GM21737 (cell line): ENCODE results near the gene LRMDA.

ENCODE experiments used
- ATAC-seq: cut with Tn5 transposase; IDR thresholded peaks from one replicate; pipeline ENCODE4 v1.9.1; 2021; ENCODE audit warnings: mild to moderate bottlenecking, moderate library complexity; ENCODE audit not compliant: unreplicated experiment

LRMDA gene

DNA sequence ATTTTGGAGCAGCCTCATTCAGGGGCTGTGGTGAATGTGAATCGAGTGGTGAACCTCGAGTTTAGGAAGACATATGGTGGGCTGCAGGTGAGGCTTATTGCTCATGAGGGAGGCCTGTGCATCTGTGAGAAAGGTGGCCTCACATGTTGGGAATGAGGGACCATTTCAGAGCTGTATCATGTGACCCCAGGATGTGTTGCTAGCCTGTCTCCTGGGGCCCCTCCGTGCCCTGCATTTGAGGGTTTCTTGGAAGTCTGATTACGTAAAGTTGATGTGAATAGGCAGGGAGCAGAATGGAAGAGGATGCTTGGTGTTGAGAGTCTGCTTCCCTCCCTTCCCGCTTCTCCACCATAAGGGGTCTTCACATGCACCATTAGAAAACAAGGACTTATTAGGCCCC is 569.1 kb downstream of the LRMDA start:
- ATAC-seq = no peak

DNA sequence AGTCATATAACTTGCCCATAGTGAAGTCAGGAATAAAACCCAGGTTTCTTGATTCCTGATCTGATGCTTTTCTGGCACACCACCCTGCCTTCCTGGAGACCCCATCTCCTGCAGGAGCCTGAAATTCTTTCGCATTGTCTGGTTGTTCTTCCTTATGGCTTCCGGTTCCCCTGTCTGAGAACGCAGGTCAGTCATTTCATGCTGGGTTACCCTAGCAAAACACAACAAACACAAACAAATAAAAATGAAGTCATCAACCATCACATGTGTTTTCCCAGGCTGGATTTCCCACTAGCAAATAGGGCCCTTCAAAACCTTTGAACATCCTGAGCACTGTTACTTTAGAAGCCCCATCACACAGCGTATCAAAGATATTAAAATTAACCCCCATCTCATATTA is 569.6 kb downstream of the LRMDA start:
- ATAC-seq = no peak

GRCh38 chr10:76001461-76001860 is 570.0 kb downstream of the LRMDA start:
- no peak for ATAC-seq

- no peak for ATAC-seq
Observed at GRCh38 chr10:76002262-76002854, 570.9 kb downstream of the LRMDA start.

DNA sequence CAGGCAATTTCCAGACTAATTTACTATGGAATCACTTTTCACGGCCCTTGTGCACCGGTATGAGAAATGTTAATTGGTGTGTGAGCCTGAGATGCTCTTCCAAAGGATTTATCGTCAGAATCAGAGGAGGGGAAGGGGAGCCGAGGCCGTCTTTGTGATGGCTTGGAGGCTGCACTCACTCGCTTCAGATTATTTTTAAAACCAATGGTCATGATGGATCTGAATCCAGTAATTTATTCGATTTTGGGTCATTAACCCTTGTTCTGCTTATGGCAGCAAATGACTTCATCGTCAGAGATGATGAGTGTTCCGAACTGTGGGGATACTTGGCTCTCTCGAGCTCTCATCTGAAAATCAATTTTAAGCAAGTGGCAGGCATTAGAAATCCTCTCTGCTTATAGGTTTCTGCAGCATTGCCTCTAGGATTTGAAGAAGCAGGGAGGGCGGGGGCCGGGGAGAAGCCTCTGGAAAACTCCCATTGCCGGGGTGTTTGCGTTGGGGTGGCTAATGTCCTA is 576.3 kb downstream of the LRMDA start:
- no peak for ATAC-seq

DNA sequence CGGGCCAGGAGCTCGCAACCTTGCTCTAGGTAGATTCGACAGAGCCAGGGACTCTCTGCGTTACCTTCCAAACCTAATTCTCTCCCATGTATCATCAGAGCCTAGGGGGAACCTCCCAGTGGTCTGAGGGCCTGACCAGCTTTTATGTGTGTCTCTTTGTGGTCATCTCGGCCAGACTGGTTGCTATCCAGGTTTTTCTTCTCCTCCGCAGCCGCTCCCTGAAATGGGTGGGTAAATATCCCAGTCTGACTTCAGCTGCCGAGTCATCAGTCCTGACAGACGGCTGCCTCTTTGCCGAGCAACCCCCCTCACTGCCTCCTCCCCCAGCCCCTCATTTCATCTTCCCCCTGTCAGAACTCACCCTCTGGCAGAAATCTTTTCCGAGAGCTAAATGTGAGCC is 578.1 kb downstream of the LRMDA start:
- no peak for ATAC-seq

DNA sequence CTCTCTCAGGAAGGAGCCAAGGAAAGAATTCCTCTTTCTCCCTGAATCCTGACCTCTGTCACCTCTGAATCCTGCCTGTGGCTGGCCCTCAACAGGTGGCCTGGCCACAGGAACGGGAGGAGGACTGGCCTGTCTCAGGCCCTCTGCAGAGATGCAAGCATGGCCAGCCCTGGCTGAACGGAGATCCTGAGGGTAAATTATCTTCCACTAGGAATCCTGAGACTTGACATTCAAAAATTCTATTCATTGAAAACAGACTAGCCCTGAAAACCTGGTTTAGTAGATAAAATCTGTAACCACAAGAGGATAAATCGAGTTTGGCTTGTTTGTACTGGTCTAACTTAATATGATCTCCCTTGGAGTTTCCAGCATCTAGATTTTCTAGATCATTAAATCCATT is 579.3 kb downstream of the LRMDA start:
- no peak for ATAC-seq

DNA sequence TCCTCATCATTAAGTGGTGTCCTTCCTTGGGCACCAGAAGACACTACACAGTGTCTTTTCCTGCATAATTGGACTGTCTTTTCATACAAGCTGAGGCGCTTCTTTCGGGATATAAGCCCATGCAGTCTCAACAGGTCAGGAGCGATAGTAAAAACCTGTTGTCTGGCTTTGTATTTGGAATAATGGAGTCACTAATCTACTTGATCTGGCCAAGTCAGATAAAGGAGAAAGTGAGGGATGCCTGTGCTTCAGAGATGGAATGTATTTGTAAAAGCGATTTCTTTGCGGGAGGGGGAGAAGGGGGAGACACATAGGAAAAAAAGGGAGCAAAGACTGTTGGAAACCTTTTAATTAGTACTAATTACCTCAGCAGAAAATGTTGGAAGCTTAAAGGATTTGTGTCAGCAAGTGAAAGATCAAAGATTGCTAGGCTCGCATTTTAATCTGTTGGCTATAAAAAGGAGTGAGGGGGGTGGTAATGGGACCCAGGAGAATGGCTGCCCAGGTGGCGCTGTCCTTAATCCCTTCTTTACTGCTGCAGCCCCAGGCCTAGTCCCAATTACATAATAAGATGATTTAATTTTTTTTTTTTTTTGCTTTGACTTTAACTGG is 581.4 kb downstream of the LRMDA start:
- no peak for ATAC-seq

- no peak for ATAC-seq
Observed at GRCh38 chr10:76015245-76015644, 583.8 kb downstream of the LRMDA start.

DNA sequence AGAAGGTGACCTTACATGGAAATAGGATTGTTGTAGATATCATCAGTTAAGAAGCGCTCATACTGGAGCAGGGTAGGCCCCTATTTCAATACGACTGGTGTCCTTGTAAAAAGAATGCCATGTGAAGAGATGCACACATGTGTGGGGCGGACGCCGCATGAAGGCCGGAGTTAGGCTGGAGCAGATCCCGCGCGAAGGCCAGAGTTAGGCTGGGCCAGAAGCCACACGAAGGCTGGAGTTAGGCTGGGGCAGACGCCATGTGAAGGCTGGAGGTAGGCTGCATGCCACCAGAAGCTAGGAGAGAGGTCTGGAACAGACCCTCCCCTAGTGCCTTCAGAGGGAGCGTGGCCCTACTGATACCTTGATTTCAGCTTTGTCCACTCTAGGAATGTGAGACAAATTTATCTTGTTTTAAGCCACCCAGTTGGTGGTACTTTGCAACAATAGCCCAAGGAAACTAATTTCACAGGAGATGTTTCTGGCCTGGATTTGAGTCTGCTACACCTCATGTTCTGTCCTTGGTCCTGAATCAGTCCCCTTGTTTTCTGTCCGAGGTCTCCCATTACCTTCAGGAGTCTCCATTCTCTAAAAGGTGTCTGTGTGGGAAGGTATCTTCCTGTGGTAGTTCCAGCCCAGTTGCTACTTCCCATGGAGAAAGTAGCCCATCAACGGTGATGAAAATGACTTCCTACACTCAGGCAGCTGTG is 585.8 kb downstream of the LRMDA start:
- ATAC-seq = no peak

DNA sequence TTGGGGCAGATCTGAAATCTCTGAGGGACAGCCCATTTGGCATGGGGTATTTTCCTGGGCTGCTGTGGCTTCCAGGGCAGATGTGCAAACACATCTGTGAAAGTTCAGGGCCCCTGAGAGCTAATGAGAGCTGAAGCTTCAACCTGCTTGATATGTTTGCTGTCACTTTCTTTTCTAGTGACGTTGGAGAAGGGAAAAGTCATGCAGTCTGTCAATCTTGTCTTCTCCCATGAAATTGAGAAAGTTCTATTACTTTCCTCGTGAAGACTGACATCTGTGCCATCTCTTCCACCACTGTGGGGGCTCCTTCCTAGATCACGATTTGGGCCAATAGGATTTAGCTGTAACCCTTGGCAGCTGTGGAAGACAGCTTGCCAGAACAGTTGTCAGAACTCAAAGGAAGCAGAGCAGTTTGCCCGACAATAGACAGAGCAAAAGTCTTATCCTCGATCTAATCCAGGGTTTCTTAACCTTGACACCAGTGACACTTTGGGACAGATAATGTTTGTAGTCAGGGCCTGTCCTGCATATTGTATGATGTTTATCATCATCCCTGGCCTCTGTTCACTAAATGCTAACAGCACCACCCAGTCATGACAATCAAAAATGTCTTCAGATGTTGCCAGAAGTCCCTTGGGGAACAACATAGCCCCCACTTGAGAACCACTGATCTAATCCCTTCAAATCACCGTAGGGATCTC is 586.5 kb downstream of the LRMDA start:
- ATAC-seq = no peak

DNA sequence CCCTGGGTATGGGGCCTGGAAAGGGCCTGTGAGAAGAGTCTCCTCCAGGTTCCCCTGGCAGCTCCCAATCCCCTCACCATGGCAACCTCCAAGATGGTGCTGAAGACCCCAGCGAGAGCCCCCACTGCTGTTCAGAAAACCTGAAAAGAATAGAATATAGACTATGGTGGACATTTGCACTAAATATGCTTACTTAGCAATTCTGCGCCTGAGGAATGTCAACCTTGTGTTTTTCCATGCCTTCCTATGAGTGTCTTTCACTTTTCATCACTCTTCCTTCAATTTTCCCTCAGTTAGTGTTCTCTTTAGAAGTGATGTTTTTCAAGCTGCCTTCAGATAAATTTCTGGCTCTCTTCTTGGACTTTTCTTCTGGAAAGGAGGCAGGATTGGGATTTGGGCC is 589.2 kb downstream of the LRMDA start:
- ATAC-seq = no peak

- ATAC-seq = no peak
Observed at GRCh38 chr10:76021398-76021797, 590.0 kb downstream of the LRMDA start.

DNA sequence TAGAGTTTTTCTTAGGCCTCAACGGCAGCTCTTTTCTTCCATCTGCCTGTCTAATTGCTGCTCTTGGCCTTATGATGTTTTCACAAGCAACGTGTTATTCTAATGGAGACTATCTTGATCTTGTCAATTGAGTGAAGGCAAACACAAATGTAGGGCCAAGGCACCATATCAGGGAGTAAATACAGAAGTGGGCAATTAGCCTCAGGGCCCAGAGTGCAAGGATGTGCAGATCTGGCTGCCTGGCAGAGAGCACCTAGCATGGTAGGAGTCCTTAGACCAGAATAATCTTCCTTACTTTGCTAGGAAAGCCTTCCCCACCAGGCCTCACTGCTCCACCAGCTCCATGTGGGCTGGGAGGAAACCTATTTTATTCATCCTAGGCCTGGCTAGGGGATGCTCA is 590.9 kb downstream of the LRMDA start:
- no peak for ATAC-seq

DNA sequence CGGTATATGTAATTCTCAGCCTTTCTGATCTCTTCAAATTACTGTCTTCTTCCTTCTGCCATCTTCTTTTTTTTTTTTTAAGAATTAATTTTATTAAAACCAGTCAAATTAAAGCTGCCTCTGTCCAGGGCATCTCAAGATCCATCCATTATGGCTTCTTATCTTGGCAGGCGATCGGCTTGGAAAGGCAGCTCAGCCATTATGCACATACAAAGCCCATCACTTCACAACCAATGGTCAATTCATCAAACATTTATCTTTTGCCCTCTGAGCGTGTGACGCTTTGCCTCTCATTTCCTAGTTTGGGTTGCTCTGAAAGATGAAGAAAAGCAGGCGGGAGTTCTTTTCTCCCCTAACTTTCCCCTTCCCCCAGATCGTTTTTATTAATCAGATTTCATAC is 591.6 kb downstream of the LRMDA start:
- ATAC-seq = no peak

- no peak for ATAC-seq
Observed at GRCh38 chr10:76024460-76025123, 593.2 kb downstream of the LRMDA start.

DNA sequence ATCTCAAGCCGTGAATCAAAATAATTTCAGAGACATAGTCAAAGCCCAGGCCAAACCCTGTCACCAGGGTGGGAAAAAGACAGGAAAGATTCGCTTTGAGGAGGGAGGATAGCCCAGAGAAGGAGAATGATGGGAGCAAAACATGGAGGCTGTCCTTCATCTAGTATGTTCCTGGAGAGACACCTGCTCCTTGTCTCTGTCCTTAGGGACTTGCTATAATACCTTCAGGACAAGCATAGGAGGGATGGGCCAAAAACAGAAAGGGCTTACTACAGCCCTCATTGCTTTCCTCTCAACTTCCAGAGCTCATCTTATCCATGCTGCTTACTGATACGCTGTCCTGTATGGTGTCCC is 593.7 kb downstream of the LRMDA start:
- no peak for ATAC-seq

GRCh38 chr10:76026176-76026771 is 594.9 kb downstream of the LRMDA start:
- ATAC-seq = no peak

DNA sequence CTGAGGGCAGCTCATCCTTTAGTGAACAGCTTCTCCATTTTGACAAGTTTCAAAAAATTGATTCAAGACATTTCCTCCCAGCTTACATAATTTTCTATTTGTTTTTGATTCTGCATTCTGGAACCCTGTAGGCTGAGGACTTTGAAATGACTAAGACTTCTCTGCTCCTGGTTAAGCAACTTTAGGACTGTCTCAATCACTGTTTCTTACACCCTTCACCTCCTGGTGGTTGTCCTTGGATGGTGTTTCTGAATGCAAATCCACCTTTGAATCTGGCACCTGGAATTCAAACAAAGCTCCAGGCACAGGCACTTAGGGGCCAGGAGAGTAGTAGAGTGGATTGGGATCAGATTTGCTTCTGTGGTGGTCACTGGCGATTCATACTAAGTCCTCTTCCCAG is 595.5 kb downstream of the LRMDA start:
- no peak for ATAC-seq

- ATAC-seq = no peak
Observed at GRCh38 chr10:76029782-76030181, 598.4 kb downstream of the LRMDA start.

- no peak for ATAC-seq
Observed at GRCh38 chr10:76031099-76031498, 599.7 kb downstream of the LRMDA start.
